Right renal cortex interstitium (tissue), 3 donors: ENCODE measurements around the gene PAK4. TPM values are rescaled to one million over a fixed set of nuclear protein-coding genes. Genes with fewer than 3 reads are reported as not detected.

Experiments
- polyA plus RNA-seq, 3 donors: library from polyadenylated mRNA; unstranded; fragments of 120-200 nt; gene quantifications; one replicate each; pipeline ENCODE4 v1.2.1, GENCODE V29; 2013; ENCODE audit not compliant: insufficient read length in 3 of 3

PAK4 gene
- polyA plus RNA-seq, 3 donors: 40.0 to 50.1 (median 45.4) TPM

Other genes starting within 250 kb of the PAK4 start
- 1 to 10 TPM; 6.3 to 8.4 (median 6.5) TPM for gene RINL, start 247.5 kb upstream of the PAK4 start, polyA plus RNA-seq
- gene SIRT2, start 226.2 kb upstream of the PAK4 start, polyA plus RNA-seq: 10 to 100 TPM; 35.8 to 41.0 (median 38.5) TPM
- gene NFKBIB, start 225.8 kb upstream of the PAK4 start, polyA plus RNA-seq: 1 to 10 TPM; 6.9 to 7.9 (median 7.7) TPM
- under 1 TPM; 0.41 to 0.65 (median 0.42) TPM for gene CCER2, start 213.6 kb upstream of the PAK4 start, polyA plus RNA-seq
- gene SARS2, start 195.0 kb upstream of the PAK4 start, polyA plus RNA-seq: 10 to 100 TPM; 31.4 to 36.7 (median 34.6) TPM
- 10 to 100 TPM; 15.2 to 21.4 (median 15.8) TPM for gene MRPS12, start 194.8 kb upstream of the PAK4 start, polyA plus RNA-seq
- 10 to 100 TPM; 57.6 to 59.5 (median 57.6) TPM for gene FBXO17, start 150.0 kb upstream of the PAK4 start, polyA plus RNA-seq
- 1 to 10 TPM; 6.3 to 7.3 (median 7.0) TPM for gene FBXO27, start 93.2 kb upstream of the PAK4 start, polyA plus RNA-seq
- gene ACP7, start 41.4 kb upstream of the PAK4 start, polyA plus RNA-seq: under 1 TPM; 0.31 to 0.76 (median 0.64) TPM
- 1 to 10 TPM in 2 of 3 donors, under 1 TPM in 1; 0.89 to 3.4 (median 1.5) TPM for gene NCCRP1, start 71.2 kb downstream of the PAK4 start, polyA plus RNA-seq
- not detected for gene SYCN, start 78.5 kb downstream of the PAK4 start, polyA plus RNA-seq
- gene IFNL3, start 119.2 kb downstream of the PAK4 start, polyA plus RNA-seq: not detected
- not detected for gene IFNL4, start 123.1 kb downstream of the PAK4 start, polyA plus RNA-seq
- gene IFNL2, start 142.6 kb downstream of the PAK4 start, polyA plus RNA-seq: not detected
- not detected for gene IFNL1, start 170.6 kb downstream of the PAK4 start, polyA plus RNA-seq
- 1 to 10 TPM in 2 of 3 donors, under 1 TPM in 1; 0.80 to 1.1 (median 1.1) TPM for gene LRFN1, start 195.1 kb downstream of the PAK4 start, polyA plus RNA-seq
- gene GMFG, start 210.3 kb downstream of the PAK4 start, polyA plus RNA-seq: 10 to 100 TPM; 28.3 to 31.4 (median 28.6) TPM
- gene SAMD4B, start 216.6 kb downstream of the PAK4 start, polyA plus RNA-seq: 100 to 1,000 TPM in 1 of 3 donors, 10 to 100 TPM in 2; 85.3 to 101 (median 91.6) TPM